Right kidney (tissue), 1 donor: ENCODE measurements around the gene PLA1A.
"Not testable (repeated sequence)": the region's sequence is repeated elsewhere in the genome, so short reads cannot be mapped to it uniquely, and the experiment has no call there.

Experiments used
- DNase-seq: peaks from one replicate; pipeline ENCODE4 v3.0.0-alpha.2; 2016

The PLA1A gene

GRCh38 chr3:119579366-119580066 is 18.2 kb upstream of the PLA1A start, which contains the start of gene ADPRH:
ADPRH (plus strand) TSS chr3:119579492; CDS start chr3:119582170, 2,678 bp downstream.
- peak; percentile 89 for DNase-seq

- peak; percentile 83 for DNase-seq
Observed at GRCh38 chr3:119580067-119580760, 17.5 kb upstream of the PLA1A start.

GRCh38 chr3:119582178-119582577 is 15.5 kb upstream of the PLA1A start:
- DNase-seq: no peak

DNA sequence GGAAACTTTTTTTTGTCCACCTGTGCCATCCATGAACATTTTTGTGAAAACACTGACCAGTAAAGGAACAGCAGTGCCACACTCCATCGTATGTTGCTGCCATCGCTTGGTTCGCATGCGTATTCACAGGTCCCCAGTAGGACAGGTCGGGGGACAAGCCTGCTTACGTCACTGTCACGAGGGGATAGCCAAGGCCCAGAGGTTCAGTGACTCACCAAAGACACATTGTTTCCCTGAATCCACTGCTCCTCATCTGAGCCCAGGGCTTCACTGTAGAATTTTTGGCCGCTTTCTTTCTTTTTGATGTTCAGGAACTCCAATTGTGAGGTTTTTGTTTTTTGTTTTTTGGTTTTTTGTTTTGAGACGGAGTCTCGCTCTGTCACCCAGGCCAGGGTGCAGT is 12.5 kb upstream of the PLA1A start:
- no peak for DNase-seq

- DNase-seq: no peak
Observed at GRCh38 chr3:119585856-119586570, 11.7 kb upstream of the PLA1A start.

GRCh38 chr3:119586733-119587172 is 10.9 kb upstream of the PLA1A start:
- no peak for DNase-seq

DNA sequence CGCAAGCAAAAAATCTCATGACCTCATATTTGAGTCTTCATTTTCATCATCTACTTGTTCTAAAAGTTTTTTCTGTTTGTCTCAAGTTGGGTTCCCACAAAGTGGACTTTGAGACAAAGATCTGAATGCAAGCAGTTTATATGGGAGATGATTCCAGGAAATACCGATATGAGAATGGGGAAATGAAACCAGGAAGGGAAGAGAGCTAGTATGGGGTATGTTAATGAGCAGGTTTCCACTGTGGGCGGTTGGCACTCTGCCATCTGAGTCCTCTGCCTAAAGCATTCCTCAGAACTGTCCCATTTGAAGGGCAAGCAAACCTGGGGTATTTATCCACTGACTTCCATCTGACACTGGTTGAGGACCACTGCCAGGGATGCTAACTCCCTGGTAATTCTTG is 9.6 kb upstream of the PLA1A start:
- no peak for DNase-seq

- DNase-seq: no peak
Observed at GRCh38 chr3:119589102-119589773, 8.4 kb upstream of the PLA1A start.

GRCh38 chr3:119590706-119591105 is 7.0 kb upstream of the PLA1A start:
- no peak for DNase-seq

GRCh38 chr3:119592861-119593260 is 4.8 kb upstream of the PLA1A start:
- DNase-seq: no peak

- no peak for DNase-seq
Observed at GRCh38 chr3:119594066-119594465, 3.6 kb upstream of the PLA1A start.

- not testable (repeated sequence) for DNase-seq
Observed at GRCh38 chr3:119594929-119595328, 2.8 kb upstream of the PLA1A start.

GRCh38 chr3:119595639-119596334 is 1.9 kb upstream of the PLA1A start:
- DNase-seq: no peak

- no peak for DNase-seq
Observed at GRCh38 chr3:119596398-119596797, 1.3 kb upstream of the PLA1A start.

DNA sequence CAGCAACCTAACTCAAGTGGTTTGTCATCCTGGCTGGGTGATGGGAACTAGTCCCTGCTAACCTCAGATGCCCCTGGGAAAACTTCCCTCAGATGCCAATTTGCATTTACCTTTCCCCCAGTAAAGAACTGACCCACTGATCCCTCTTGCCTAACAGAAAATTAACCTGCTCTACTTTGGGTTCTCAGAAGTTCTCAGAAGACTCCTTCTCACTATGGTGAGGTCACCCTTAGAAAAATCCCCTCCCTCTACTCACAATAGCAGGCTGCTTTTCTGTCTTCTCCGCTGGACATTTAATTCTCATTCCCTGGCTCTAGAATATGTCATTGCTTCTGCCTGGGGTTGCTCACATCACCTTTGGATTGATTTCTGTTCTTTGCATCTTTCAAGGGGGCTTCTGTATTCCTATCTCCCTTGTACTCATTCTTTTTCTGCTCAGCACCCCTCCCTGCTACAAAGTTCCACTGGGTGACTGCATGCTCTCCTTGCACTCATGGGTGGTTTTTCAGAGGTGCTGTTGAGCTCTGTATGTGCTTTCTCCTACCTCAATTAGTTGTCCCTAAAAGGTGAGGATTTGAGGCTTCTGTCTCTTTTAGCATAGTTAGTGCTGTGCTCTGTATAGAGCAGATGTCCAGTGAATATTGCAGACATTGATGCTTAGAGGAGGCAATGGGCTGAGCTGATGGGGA is 869 bp downstream of the PLA1A start:
- DNase-seq: no peak

- DNase-seq: no peak
Observed at GRCh38 chr3:119599558-119600174, 2.0 kb downstream of the PLA1A start.

DNA sequence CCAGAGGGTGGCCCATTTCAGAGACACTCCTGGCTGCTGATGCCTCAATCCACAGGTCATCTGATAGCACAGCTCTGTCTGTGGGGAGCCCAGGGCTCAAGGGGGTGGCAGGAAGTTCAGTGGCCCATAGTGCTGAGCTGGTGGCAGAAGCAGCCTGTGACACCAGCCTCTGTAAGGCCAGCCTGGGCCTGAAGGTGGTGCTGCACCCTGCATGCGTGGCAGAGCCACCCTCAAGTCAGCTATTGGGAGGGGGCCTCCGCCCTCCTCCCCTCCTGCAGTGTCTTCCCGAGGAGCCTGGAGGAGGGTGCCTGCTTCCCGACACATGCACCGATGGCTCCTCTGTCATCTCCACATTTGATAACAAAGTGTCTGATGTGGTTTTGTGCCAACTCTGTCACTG is 3.0 kb downstream of the PLA1A start:
- no peak for DNase-seq

- DNase-seq: no peak
Observed at GRCh38 chr3:119601154-119601553, 3.5 kb downstream of the PLA1A start.

- DNase-seq: no peak
Observed at GRCh38 chr3:119602676-119603075, 5.0 kb downstream of the PLA1A start.

- no peak for DNase-seq
Observed at GRCh38 chr3:119604878-119605277, 7.2 kb downstream of the PLA1A start.

DNA sequence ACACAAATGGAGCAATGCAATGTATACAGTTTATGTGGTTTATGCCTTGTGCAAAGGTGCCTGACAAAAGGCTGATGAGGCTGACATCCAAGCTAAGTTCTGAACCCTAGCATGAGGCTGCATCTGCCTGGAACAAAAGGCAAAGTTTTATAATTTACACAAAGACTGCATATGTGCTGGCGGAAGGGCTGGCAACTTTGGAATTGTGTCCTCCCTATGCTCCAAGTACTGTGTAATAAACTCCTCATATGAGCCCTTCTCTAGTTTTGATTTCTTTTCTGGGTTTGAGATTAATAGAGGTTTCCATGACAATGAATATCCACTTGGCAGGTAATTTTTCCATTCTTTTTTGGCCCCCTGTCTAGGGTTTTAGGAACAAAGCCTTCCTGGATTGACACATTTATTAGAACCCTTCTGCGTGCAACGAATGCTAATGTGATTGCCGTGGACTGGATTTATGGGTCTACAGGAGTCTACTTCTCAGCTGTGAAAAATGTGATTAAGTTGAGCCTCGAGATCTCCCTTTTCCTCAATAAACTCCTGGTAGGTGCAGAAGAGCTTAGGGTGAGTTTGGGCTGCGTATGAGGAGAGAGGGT is 10.8 kb downstream of the PLA1A start:
- DNase-seq: no peak
